Activated CD4-positive, alpha-beta T cell treated with anti-CD3 and anti-CD28 coated beads, Interleukin-2, Interleukin-6, amounts not matched to agents 100 ng/mL and 50 ng/mL, durations not matched to agents 16 hours and 8 hours (primary cell): ENCODE measurements around the gene SLC6A3.
"Not testable (repeated sequence)": the region's sequence is repeated elsewhere in the genome, so short reads cannot be mapped to it uniquely, and the experiment has no call there.

Experiments
- DNase-seq: peaks from one replicate; pipeline ENCODE4 v3.0.0-alpha.2; 2020

Gene SLC6A3

GRCh38 chr5:1367149-1367548 lies 78.1 kb downstream of the SLC6A3 start:
- DNase-seq: no peak

- DNase-seq: no peak
Measured at GRCh38 chr5:1366514-1366913, 78.7 kb downstream of the SLC6A3 start.

GRCh38 chr5:1364211-1364610 lies 81.0 kb downstream of the SLC6A3 start:
- no peak for DNase-seq

- DNase-seq: no peak
Measured at GRCh38 chr5:1363581-1363980, 81.7 kb downstream of the SLC6A3 start.

- no peak for DNase-seq
Measured at GRCh38 chr5:1363160-1363559, 82.1 kb downstream of the SLC6A3 start.

GRCh38 chr5:1362242-1363015 lies 82.8 kb downstream of the SLC6A3 start:
- no peak for DNase-seq

- no peak for DNase-seq
Measured at GRCh38 chr5:1360861-1361260, 84.4 kb downstream of the SLC6A3 start.

- not testable (repeated sequence) for DNase-seq
Measured at GRCh38 chr5:1360367-1360766, 84.9 kb downstream of the SLC6A3 start.

GRCh38 chr5:1359713-1360112 lies 85.5 kb downstream of the SLC6A3 start:
- no peak for DNase-seq

- DNase-seq: no peak
Measured at GRCh38 chr5:1359031-1359645, 86.1 kb downstream of the SLC6A3 start.

GRCh38 chr5:1358726-1359025 lies 86.6 kb downstream of the SLC6A3 start:
- DNase-seq: no peak

GRCh38 chr5:1357946-1358725 lies 87.1 kb downstream of the SLC6A3 start:
- DNase-seq: no peak

GRCh38 chr5:1356873-1357787 lies 88.1 kb downstream of the SLC6A3 start:
- no peak for DNase-seq

GRCh38 chr5:1354576-1354975 lies 90.7 kb downstream of the SLC6A3 start:
- DNase-seq: no peak

- no peak for DNase-seq
Measured at GRCh38 chr5:1352231-1353219, 92.7 kb downstream of the SLC6A3 start.

GRCh38 chr5:1351156-1351555 lies 94.1 kb downstream of the SLC6A3 start:
- DNase-seq: no peak

GRCh38 chr5:1349246-1349645 lies 96.0 kb downstream of the SLC6A3 start:
- no peak for DNase-seq

- DNase-seq: no peak
Measured at GRCh38 chr5:1348986-1349245, 96.3 kb downstream of the SLC6A3 start.

GRCh38 chr5:1347571-1347970 lies 97.7 kb downstream of the SLC6A3 start:
- DNase-seq: no peak

- no peak for DNase-seq
Measured at GRCh38 chr5:1346627-1347440, 98.4 kb downstream of the SLC6A3 start.
